NCI-H748 (cell line): ENCODE results near the gene BBS12.
A peak's percentile ranks its signal among the peaks of the same experiment; 100 is the strongest.

ENCODE experiments used
- DNase-seq: peaks from one replicate; lab custom pipeline; 2025; ENCODE audit not compliant: unreplicated experiment; lab: John Stamatoyannopoulos, UW

BBS12 gene

DNA sequence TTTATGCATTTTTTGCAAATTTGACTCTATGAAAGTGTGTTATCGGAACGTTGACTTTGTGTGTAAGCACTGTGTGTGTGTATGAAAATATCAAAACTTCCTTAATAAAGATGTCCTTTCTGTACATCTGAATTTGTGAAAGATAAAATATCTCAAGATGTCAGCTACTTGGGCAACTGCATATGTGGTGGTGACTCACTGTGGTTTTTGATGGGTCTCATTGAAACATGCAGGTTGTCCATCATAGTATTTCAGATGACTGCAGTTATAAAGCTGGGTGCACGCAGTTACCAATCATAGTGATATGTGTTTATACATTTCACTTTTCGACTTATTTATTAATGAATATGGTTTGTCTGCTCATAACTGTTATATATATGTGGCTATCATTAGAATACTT, 19.7 kb upstream of the BBS12 start:
- DNase-seq: no peak

DNA sequence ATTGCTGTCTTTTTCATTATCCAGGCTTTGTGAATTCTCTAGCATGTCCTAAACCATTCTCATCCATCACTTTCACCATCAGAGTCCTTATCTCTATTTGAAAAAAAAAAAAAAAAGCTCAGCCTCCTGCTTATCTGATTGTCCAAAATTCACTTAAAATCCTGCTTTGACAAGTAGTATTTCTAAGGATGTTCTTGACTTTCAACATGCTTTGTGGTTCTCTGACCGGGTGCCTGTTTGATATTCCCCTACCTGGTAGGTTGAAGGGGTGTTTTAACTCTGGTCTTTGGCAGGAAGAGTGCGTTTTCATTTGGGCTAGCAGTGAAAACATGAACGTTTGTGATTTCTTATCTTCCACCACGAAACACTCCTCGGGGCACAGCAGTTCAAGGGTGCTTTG, 17.3 kb upstream of the BBS12 start:
- DNase-seq: no peak

DNA sequence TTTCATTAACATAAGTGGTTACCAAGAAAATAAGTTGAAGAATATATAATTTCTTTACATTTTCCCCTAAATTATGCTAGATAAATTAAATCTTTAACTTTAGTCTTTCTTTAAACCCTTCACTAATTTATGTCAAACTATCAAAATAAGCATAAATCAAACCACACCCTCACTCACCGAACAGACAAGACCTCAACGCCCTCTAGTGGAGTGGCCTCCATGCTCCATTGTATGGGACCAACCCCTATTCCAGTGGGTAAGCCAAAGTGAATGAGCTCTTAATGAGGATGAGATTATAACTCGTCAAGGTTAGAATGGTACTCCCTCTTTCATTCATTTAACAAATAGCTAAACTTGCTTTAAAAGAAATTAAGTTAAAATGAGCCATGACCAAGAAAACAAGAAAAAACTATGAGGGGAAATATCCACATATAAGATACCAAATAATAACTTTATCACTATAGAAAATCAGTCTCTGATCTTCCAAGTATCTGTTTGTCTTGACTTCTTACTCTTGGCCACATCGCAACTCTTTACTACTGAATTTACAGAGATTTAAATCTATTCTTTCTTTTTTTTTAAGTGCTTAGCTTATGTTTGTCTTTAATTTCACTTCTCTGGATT, 15.6 kb upstream of the BBS12 start:
- peak; percentile 64 for DNase-seq

DNA sequence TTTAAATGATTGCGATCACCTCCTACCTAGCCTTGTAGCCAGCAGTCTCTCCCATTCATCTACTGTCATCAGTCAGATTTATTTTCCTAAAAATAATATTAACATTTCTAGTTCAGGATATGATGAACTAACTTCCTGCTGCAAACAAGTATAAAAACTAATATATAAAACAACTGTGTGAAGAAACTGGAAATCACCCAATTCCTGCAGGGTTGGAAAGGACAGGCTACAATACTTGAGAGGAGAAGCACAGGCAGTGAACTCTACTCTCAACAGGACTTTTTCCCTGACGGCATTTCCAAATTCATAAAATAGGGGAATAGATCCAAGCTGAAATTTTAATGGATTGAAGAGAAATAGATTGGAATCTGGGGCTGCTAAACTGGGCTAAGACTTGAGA, 14.2 kb upstream of the BBS12 start:
- no peak for DNase-seq

DNA sequence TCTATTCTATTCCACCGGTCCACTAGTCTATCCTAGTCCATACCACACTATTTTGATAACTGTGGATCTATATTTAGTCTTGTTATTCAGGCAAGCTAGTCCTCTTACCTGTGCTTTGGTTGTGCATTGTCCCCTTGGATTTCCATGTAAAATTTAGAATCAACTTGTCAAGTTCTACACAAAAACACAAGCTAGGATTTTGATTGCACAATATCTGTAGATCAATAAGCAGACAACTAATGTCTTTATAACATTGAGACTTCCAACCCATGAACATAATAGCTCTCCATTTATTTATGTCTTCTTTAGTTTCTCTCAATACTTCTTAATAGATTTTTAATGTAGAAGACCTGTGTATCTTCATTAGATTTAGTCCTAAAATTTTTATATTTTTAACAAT, 10.2 kb upstream of the BBS12 start:
- no peak for DNase-seq

DNA sequence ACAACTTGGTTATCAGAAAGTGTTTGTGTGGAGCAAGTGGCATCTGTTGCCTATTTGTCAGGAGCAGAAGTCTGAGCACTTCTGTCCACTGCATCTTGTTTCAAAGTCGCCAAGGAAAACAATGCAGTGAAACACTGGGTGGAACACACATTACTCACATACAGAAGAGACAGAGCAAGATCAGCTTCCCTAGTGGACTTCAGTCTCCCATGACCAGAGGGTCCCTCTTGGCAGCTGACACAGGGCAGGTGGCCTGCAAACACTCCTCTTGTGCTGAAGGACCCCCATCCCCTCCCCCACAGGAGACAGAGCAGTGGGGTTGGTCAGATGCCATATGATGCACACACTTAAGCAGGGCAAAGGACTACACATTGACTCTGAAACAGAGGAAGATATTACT, 3.6 kb upstream of the BBS12 start:
- DNase-seq: no peak

DNA sequence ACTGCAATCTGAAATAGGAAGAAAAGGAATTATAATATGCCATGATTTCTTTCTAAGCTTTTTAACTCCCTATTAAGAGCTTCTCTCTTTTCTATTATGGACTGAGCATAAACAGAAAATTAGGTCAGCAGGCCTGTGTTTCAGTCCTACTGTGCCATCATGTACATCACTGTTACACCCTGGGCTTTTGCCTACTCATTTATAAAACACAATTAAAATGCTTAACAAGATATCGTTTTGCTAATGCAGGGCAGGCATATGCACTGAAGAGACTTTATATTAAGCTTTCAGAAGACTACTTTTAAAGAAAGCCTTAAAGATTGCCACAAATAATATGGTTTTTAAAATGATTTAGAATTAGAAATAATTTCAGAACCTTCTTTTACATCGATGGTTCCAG, 828 bp upstream of the BBS12 start:
- no peak for DNase-seq

DNA sequence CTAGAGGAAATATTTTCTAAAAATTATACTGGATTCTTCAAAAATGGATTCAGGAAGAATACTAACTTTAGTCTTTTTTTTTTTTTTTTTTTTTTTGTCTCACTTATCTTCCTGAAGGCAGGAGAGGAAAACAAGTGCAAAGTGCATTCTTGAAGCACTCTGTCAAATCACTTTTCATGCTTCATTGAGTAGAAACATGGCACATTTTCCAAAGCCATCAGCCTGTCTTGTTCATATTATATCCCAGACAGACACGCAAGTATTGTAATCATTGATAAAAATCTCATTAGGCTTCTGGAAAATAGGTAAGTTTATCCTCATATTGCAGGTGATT, 1.2 kb downstream of the BBS12 start:
- no peak for DNase-seq

DNA sequence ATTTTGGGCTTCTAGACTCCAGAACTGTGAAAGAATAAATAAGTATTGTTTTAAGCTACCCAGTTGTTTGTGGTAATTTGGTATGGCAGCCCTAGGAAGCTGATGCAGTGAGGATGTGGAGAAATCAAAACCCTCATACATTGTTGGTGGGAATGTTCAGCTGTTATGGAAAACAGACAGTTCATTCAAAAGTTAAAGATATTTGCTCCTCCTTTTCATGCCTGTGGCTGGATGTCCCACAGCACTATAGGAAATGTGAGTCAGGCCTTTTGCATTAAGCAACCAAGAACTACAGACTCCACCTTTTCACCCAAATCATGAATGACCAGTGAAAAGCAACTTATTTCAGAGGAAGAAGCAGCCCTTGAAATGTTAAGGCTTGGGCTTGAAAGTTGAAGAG, 6.7 kb downstream of the BBS12 start:
- DNase-seq: no peak

DNA sequence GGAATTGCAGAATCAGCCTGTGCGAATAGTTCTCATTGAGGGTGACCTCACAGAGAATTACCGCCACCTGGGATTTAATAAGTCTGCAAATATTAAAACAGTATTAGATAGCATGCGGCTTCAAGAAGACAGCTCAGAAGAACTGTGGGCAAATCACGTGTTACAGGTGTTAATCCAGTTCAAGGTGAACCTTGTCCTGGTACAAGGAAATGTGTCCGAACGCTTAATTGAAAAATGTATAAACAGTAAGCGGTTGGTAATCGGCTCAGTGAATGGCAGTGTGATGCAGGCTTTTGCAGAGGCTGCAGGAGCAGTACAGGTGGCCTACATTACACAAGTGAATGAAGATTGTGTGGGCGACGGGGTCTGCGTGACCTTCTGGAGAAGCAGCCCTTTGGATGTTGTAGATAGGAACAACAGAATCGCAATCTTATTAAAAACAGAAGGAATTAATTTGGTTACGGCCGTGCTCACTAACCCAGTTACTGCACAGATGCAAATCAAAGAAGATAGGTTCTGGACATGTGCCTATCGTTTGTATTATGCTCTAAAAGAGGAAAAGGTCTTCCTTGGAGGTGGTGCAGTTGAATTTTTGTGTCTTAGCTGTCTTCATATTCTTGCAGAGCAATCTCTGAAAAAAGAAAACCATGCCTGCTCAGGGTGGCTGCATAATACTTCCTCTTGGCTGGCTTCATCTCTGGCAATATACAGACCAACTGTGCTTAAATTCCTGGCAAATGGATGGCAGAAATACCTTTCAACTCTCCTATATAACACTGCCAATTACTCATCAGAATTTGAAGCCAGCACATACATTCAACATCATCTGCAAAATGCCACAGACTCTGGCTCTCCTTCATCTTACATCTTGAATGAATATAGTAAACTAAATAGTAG, 10.7 kb downstream of the BBS12 start:
- no peak for DNase-seq

DNA sequence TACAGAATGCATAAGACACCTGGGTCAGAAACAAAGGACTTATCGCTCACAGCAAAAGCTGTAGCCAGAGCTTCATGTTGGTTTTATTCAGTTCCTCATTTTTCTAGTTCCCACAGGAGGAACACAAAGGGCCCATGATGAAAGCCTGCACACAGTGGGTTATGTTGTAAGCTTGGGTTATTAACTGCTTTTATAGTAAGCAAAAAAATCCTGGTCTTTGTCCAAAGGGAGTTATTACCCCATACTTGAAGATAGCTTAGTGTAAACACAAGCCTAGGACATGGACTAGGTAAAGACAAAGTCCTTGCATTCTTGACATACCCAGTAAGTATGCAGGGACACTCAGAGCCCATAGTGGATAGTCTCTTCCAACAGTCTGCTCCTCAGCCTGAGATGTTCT, 11.7 kb downstream of the BBS12 start:
- DNase-seq: no peak

DNA sequence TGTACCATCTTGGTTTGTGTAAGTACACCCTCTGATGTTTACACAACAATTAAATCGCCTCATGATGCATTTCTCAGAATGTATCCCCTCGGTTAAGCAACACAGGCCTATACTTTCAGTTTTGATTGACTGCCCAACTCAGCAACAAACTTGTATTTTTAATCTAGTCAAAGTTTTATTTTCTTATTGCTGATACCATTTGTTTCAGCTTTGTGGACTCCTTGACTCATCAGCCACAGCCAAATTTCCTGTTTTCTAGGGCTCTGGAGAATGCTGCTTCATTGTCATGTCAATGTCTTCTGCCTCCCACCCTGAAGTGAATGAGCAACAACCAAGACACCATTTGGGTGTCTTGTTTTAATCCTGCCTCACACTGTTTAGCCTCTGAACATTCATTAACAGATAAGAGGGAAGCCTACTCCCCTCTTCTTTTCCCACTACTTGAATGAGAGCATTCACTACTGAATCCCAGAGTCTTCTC, 14.0 kb downstream of the BBS12 start:
- no peak for DNase-seq

DNA sequence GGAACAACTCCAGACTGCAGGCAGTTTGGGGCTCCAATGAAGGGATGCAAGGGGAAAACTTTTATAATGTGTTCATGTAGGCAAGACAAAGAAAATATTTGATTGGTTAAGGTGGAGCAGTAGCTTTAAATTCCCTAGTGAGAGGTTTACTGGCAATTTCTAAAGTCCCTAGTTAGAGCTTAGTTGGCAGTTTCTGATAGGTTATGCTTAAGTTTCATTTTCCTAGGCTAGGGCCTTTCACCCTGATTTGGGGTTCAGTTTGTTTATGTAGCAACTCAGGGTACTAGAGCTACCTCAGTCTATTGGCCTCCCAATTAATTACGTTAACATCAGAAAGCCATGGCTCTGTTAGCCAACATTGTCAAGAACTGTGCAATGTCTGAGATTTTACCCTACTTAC, 14.6 kb downstream of the BBS12 start:
- no peak for DNase-seq

DNA sequence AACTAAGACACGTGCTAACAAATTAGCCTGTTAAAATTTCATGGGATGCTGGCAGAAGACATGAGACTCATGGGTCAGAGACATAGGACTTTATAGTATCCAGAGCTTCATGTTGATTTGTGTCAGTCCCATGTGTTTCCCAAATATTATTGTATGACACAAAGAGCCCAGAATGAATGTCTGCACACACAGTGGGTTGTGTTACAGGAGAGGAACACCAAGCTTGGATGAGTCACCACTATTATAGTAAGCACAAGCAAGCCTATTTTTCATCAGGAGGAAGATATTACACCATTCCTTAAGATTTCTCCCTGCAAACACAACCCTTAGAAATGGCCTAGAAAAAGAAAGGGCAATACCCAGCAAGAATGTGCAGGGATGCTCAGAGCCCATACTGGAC, 15.4 kb downstream of the BBS12 start:
- no peak for DNase-seq

DNA sequence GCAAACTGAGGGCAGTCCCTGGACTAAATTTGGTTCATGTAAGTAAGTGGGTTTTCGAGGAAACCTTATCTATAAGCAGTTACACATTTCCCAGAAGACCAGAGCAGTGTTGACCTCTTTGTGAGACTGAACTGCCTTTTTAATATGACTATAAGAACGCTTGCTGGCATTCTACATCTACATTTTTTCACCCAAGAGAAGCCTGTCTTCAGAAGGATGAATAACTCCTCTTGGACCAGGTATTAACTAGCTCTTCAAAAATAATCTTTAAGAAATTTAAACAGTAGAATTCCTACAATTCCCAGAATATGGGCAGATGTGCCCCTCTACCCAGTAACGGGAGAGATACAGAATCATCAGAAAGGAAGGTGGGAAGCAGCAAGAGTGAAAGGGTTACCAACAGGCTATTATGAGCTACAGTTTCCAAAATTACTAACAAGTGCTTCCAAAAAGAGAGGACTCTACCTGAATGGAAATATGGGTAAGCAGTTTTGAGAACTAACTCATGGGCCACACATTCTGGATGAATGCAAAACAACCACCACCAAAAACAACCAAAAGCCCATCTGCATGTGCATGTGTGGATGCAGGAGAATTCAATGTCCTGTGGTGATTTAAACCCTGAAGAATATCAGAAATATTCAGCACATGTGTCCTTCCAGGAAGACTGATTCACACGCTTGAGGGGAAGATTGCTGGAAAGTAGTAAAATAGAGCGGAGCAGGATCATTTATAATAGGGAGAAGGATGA, 17.4 kb downstream of the BBS12 start:
- no peak for DNase-seq

DNA sequence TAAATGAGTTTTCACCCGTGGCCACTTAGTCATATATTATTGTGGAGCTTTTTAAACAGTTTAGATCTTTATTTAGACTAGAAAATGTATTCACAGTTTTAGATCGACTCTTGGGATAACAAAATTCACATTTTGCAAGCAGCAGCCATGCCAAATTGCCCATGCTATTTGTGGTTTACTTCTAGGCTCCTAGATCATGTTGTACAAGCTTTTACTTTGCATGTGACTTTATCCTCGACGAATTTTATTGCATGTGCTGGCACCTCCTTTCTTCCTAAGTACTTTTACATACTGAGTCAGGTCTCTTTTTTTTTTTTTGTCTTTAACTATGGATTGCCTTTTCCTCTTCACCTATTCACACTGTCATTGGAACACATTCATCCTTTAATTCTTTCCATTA, 23.2 kb downstream of the BBS12 start:
- no peak for DNase-seq

DNA sequence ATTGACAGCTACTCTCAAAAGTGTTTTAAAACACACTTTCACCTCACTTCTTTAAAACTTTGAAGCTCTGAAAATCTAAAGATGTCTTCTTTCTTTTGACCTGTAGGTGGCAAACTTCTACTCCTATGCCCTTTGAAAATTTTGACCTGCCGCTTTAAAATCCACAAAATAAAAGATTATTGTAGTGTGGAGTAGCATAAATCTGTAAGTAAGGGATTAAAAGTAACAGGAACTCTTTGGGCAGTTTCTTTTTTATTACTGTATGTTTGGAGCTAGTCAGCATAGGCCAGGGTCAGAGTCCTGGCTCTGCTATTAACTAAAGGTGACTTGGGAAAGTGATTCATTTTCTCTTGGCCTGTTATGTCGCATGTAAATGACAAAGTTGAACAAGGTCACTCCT, 25.5 kb downstream of the BBS12 start:
- peak; percentile 2 for DNase-seq

DNA sequence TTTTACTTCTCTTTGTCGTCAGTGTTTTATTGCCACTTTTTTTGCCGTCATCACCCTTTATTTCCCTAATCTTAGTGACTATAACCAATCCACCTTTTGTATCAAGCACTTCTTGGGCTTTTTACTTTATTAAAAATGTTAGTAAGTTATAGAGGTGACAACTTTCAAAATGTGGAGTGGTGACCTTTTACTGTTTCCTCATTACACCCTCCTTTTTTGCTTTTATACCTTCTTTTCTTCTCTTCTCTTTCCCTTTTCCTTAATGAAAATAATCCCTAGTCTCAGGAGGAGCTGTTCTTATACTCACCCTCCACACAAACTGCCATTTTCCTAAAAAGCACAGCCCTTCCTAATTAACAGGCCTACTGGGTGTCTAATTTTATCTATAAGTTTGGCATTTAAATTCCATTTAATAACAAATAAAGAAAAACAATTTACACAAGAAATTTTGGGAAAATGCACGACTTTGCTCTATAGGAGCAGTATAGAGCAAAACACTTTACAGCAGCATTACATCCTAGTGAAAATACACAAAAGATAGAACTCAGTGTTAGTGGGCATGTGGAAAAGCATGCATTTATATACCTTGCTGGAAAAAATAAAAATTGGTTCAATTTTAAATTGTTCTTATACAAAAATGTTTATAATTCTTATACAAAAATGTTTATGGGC, 27.3 kb downstream of the BBS12 start:
- DNase-seq: no peak

DNA sequence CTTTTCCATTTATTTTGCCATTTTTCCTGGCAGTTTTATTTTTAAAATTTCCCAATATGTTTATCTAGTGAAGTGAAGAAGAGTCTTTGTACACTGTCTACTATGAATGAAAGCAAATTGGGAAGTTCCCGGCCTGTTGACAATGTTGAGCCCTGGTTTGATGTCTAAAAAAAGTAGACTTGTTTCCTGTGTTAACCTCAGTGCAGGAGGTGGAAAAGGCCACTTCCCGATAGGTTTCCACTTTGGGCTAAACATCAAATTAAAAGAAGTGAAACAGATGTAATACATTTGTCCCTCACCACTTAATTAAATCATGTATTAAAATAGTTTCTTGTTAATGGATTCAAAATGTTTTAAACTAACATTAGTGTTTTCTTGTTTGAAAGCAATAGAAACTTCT, 30.0 kb downstream of the BBS12 start:
- no peak for DNase-seq

DNA sequence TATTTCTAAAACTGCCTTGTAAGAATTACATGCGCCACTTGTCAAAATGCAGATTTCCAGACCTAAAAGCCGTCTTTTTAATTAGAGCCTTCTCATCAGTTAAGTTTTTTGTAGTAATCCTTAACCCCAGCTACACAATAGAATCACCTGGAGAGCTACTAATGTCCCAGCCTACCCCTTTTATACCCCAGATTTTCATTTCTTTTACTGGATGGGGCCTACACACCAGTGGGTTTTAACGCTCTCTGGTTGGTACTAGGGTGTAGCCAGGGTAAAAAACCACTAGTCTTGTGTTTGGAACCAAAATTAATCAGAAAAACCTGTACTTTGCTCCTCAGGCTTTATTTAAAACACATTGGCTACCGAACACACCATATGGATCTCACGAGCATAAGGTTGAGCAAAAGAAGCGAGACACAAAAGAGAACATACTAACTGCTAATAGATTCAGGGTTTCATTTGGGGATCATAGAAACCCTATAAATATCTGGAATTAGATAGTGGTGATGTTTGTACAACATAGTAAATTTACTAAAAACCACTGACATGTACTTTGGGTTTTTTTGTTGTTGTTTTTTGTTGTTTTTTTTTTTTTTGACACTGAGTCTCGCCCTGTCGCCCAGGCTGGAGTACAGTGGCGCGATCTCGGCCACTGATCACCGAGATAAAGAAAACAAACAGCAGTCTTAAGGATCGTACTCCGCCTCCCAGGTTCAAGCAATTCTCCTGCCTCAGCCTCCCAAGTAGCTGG, 30.6 kb downstream of the BBS12 start:
- DNase-seq: no peak
